ENCODE results near the gene CLSTN2.

The CLSTN2 gene

DNA sequence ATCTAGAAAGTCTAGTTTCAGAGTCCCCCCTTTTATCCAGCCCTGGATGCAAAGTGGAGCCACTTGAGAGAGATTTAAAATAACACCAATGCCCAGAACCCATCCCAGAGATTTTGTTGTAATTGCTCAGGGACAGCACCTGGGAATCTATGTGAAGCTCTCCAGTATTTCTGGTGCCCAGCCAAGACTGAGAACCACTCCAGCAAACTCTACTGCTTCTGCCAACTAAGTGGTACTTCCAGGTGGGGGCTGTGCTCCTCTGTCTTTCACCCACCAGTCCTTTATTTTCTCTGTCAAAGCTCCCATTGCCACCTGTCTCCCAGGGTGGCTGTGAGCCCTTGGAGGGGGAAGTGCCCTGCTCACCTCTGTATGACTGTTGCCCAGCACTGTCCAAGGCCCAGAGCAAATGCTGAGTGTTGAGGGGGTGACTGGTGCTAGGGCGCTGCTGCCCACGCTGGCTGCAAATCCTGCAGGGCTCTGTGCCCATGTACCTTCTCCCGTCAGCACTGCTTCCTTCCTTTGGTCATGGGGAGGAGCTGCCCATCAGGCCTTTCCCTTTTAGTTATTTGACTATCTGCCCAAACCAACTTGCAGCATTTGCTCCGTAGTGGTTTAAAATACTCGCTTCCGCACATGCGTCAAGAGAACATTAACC, 9.4 kb downstream of the CLSTN2 start:
- no peak for DNase-seq

DNA sequence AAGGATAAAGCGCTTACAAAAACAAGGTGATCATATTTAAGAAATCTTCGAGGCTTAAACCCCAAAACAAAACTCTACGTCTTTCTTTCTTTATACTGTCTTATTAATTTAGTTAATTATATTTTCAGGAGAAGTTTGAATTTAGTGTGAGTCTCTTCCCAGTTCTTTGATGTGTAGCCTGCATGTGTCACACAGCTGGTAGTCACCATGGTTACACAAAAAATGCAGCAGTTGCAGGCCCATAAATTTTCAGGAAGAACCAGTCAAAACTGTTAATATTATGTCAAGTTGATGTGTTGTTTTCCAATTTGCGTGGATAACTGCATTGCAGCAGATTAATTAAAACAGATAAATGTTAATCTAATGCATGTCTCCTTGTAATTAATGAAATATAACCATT, 10.4 kb downstream of the CLSTN2 start:
- no peak for DNase-seq

- no peak for DNase-seq
Measured at GRCh38 chr3:139945942-139946341, 11.0 kb downstream of the CLSTN2 start.

- DNase-seq, result no peak
Measured at GRCh38 chr3:139948467-139948866, 13.5 kb downstream of the CLSTN2 start.

DNA sequence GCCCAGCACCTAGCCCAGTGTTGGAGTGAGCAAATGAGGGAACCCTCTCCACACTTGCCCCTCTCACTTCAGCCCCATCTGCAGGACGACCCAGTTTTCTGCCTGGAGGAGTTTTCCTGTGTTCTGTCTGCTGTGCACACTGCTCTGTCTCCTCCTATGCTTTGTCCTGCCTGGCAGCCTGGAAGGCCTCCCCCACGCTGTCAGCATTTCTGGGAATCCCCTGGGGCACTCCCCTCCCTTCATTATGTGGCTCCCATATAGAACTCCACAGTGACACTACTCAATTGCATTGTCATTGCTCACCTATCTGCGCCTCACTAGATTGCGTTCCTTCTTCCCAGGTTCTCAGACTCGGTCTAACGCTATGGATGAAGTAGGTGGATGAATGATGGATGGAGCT, 13.9 kb downstream of the CLSTN2 start:
- DNase-seq, result no peak

DNA sequence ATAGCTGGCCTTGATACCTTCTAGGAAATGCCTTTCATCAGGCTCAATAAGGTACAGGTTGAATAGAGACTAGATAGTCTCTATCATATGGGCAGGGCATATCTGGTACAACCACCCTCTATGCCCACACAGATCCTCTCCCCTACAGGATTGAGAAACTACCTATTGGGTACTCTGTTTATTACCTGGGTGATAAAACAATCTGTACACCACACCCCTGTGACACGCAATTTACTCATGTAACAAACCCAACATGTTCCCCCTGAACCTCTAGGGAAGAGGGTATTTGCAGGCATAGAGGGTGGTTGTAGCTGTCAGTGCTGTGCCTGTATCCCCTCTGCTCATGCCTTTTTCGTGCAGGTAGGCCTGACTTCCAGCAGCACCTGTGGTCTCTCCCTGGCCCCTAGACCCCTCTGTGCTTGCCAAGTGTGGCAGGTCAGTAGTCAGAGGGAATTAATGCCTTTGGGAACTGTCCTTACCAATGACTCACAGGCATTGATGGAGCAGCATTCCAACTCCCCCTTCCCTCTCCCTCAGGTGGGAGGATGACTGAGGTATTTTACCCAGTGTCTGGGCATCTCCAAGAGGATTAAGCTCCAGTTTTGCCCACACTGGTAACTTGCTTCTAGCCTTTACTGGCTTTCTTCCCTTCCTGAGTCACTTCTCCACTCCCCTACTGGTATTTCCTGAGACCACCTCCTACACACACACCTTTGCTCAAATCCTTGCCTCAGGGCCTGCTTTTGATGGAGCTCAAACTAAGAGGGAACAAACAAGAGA, 18.3 kb downstream of the CLSTN2 start:
- no peak for DNase-seq

GRCh38 chr3:139954146-139954860, 19.3 kb downstream of the CLSTN2 start:
- no peak for DNase-seq

DNA sequence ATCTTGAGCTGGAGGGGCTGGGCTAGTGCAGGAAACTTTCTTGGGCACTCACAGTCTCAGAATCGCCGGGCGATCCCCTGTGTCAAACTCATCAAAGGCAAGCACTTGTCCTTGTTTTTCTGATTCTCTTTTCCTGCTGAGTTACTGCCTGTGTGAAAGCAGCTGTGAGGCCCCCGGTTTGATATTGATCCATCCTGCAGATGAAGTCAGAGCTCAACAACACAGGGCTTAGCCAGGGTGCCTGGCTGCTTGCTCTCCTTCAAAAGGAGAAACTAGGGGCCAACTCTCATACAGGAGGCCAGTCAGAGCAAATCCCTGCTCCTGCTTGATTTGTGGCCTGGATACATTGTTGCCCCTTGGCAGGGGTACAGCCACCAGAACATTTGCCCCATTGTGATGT, 22.9 kb downstream of the CLSTN2 start:
- DNase-seq, result no peak

DNA sequence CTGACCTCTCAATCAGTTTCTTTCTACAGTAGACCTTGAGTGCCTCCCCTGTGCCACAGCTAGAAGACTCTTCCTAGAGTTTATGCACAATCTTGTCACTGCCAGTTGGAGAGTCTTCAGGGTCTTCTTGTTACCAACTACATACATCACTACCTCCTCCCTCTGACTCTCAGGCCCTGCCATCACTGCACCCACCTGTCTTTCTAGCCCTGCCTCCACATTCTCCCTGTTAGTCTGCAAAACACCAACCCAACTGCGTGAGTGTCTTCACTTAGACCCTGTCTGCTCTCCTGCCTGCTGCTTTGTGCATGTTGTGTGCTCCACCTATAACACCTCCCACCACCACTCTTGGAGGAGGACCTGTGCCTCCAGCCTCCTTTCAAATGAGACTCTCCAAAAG, 34.4 kb downstream of the CLSTN2 start:
- no peak for DNase-seq

DNA sequence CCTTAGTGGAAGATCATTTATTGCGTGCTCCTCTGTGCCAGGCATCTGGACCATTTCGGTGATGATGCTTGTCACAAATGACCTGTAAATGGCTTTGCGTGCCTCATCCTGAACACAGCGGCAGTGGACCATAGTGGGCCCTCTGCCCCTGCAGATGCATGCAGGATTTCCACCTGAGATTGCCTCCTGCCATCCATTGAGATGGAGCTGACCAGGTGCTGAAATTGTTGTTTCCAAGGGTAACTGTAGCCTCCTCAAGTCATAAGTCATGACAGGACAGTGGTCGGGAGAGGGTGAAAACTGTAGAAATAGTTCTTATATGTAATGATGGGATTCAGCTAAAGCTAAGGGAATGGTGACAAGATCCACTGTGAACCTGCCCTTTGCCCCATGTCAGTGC, 35.5 kb downstream of the CLSTN2 start:
- DNase-seq, result no peak

DNA sequence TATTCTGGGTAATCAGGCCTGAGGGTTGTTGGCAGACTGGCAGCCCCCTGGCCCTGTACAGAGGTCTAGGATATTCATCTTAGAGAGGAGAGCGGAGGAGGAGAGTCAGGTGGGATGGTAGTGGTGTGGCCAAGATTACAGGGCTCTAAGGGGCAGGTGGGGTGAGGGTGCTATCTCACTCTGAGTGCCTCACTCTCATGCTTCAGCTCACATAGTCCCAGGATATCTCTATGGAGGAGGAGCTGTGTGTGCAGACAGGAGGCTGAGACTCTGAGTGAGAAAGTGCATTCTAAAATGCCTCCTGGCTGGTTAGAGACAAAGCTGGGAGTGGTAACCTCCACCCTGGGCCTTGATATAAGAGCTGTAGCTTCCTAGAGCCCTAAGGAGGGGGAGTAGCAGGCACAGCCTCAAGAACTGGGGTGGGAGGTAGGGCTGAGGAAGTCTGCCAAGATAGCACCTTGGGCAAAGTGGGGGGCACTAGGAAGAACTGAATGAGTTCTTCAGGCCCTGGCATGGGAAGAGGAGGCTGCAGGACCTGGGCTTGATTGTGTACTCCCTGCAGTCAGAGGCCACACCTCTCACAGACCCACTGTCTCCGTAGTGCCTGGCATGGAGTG, 39.9 kb downstream of the CLSTN2 start:
- no peak for DNase-seq

DNA sequence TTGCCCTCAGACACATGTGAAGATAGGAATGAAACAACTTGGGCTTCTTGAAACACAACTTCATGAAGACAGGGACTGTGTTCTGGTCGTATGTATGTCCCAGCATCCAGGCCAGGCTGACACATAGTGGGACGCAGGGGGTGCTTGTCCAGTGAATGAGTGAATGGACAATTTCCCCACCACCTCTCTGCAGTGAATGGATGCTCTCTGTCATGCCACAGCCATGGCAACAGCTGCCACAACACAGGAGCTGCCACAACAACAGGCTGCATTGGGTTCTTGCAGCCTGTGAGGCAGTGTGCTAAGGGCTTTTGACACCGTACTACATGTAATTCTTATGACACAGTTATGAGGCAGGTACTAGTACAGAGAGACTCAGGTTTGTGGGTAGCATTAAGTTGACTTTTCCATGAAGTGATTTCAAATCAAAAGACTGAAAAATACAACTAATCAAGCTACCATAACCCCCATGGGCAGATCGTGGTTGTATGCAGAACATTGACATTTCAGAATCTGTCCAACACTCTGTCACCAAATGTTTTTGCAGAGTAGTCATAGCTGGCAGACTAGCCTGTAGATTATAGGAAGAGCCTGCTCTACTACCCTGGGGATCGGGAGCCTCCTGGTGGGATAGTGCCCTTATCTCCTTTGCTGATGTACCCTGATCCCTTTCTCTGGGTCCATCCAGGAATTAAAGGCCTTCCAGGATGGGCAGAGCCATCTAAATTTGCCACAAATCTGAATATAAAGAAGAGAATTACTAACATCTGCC, 40.8 kb downstream of the CLSTN2 start:
- no peak for DNase-seq

- no peak for DNase-seq
Measured at GRCh38 chr3:139978966-139979365, 44.0 kb downstream of the CLSTN2 start.

GRCh38 chr3:139979991-139980390, 45.0 kb downstream of the CLSTN2 start:
- DNase-seq, result no peak

- DNase-seq, result no peak
Measured at GRCh38 chr3:139982404-139982803, 47.4 kb downstream of the CLSTN2 start.

DNA sequence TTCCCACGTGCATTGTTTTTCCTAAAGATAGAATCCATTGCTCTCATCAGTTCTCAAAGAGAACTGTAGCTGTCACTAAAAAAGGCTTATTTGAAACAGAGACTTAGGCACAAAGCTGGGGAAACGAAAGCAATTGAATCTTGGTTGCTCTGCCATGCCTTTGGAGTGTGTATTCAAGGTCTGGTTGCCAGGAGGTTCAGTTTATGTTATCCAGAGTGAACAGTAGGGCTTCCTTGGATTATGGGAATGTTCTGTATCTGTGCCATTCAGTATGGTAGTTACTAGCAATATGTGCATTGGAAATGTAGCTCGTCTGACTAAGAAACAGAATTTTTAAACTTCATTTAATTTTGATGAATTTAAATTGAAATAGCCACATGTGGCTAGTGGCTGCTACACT, 50.6 kb downstream of the CLSTN2 start:
- no peak for DNase-seq

GRCh38 chr3:139987908-139988307, 52.9 kb downstream of the CLSTN2 start:
- no peak for DNase-seq

DNA sequence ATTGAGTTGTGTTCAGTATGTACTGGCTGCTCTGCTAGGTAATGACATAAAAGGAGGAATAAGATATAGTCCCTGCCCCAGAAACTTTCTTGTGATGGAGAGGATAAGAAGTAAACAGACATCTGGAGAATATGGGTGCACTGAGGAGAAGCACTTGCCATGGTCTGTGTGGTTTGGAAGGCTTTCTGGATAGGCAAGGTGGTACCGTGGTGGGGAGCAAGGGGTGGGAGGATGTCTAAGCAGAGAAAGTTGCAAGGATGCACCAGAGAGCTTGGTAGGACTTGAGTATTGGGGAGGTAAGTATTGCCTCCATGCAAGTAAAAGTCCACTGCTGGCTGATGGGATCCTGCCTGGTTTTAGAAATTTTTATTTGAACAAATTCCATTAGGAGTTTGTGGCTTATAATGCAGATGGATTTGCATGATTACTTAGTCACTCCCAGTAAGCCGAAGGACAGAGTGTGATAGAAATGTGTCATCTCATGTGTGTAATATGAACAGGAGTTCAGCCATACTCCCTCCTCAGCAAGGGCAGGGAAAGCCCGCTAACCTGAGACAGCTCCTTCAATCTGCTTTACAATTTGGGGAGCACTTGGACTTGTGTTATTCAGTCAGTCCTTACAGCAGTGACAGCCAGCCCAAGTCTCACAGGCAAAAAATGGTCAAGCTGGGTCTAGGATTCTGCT, 53.6 kb downstream of the CLSTN2 start:
- DNase-seq, result no peak

DNA sequence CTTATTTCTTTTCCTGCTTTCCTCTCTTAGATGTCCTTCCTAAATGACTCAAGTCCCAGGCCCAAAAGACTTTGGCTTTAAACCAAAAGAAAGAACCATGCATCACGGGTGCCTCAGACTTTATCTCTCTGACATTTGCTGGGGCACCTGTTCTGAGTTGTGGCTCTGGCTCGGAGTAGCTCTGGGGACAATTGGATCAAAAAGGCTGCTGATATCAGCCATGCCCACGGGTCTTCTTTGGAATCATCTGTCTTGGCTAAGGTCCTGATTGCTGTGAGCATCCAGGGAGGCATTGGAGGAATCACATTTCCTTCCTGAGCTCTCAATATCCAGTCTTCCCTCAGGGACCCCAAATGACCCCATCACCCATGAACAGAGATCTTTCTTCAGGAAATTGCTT, 59.9 kb downstream of the CLSTN2 start:
- no peak for DNase-seq

DNA sequence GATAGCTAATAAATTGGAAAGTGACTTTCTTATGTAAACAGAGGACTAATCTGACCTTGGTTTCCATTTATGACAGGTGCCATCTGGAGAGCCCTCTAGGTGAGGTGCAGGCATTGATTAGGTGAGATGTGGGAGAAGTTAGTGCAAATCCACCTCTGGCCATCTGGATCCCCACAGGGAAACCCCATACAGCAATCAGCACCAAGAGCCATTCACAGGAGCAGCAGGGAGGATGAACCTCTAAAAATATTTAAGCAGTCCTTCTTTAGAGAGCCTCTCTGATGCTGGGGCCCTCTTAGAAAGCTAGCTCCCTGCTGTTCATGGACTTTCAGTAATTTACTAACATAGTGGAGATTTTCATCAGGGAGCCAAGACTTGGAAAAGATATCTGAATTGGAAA, 69.3 kb downstream of the CLSTN2 start:
- no peak for DNase-seq

GRCh38 chr3:140006331-140006730, 71.3 kb downstream of the CLSTN2 start:
- no peak for DNase-seq

GRCh38 chr3:140007081-140007480, 72.1 kb downstream of the CLSTN2 start:
- no peak for DNase-seq

Data from 8988T (cell line).